Measurements from ENCODE around the gene GET3.
"Not testable (repeated sequence)": the region's sequence is repeated elsewhere in the genome, so short reads cannot be mapped to it uniquely, and the experiment has no call there.

The GET3 gene

DNA sequence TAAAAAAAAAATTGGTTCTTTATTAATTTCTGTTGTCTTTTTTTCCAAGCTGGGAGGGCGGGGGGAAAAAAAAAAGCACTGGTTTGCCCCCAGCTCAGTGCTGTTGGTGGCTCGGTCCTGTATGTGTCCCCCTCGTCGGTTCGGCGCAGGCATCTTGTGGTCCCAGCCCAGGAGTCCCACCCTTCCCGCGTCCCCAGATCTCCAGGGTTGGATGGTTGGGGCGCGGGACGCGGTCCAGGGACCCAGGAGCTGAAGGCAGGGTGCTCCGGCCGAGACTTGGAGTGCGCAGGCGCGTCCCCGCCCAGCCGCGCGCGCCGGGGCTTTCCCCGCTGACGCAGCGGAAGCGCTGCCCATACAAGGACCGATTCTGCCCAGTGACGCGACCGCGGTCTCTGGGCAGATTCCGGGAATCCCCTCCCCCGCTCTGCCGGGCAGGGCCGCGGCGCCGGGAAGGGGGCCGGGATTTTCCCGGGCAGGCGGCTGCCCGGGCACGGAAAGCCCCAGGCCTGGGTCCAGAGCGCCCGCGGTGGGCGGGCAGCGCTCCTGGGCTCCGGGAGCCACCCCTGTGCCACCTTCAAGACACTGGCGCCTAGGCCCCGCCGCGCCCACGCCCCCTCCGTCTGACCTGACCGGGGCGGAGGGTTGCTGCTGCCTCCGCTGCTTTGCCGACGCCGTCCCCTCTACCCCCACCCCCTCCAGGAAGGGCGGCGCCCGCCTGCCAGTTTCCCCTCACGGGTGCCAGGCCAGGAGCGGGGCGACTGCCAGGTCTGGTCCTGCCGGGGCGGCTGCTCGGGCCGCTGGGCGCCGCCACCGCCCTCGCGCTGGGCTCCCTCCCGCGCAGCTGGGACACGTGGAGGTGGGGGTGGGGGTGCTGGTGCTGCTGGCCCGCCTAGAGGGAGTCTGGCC lies 56.2 kb downstream of the GET3 start:
- peak; percentile 96 to 97 for DNase-seq

GRCh38 chr19:12794196-12794941 lies 57.1 kb downstream of the GET3 start:
- peak in 1 of 2 donors; percentile 47 for DNase-seq

DNA sequence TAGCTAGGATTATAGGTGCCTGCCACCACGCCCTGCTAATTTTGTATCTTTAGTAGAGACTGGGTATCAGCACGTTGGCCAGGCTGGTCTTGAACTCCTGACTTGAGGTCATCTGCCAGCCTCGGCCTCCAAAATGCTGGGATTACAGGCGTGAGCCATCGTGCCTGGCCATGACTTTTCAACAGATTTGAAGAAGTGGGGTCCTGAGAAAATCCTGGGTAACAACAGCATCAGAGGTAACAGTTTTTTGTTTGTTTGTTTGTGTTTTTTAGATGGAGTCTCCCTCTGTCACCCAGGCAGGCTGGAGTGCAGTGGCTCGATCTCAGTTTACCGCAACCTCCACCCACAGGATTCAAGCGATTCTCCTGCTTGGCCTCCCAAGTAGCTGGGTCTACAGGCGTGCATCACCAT lies 57.7 kb downstream of the GET3 start:
- DNase-seq, result no peak

GRCh38 chr19:12796146-12797071 lies 59.1 kb downstream of the GET3 start:
- DNase-seq, result peak; percentile 82 to 84

DNA sequence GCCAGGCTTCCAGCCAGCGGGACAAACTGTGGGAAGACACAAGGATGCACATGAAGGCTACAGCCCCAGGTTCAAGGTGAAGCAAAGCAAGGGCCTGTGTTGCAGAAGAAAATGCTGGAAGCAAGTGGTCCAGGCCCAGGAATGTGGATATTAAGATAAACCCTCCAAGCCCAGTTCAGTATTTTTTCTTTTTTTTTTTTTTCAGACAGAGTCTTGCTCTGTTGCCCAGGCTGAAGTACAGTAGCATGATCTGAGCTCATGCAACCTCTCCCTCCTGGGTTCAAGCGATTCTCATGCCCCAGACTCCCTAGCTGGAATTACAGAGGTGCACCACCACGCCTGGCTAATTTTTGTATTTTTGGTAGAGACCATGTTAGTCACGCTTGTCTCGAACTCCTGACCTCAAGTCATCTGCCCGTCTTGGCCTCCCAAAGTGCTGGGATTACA lies 59.9 kb downstream of the GET3 start:
- no peak for DNase-seq

GRCh38 chr19:12797607-12798006 lies 60.3 kb downstream of the GET3 start:
- not testable (repeated sequence) for DNase-seq
